HepG2 (cell line): ENCODE measurements around the gene ZNF786. TPM values are rescaled to one million over a fixed set of nuclear protein-coding genes. Genes with fewer than 3 reads are reported as not detected.

Source experiments
- ETV6 ChIP-seq: sonication (generic); formaldehyde crosslinking; conservative IDR thresholded peaks from 2 replicates; pipeline ENCODE4 v1.4.0; 2020; ENCODE audit warnings: missing genetic modification reagents
- GLI4 ChIP-seq: sonication (generic); formaldehyde crosslinking; IDR thresholded peaks from 2 replicates; pipeline ENCODE4 v1.5.1; 2020; ENCODE audit warnings: missing genetic modification reagents, mild to moderate bottlenecking, moderate library complexity, borderline replicate concordance
- HNF1B ChIP-seq: sonication (generic); formaldehyde crosslinking; IDR thresholded peaks from 2 replicates; pipeline ENCODE4 v1.5.1; 2020; ENCODE audit warnings: mild to moderate bottlenecking, moderate library complexity, missing genetic modification reagents
- HOXA3 ChIP-seq: sonication (generic); formaldehyde crosslinking; IDR thresholded peaks from 2 replicates; pipeline ENCODE4 v1.5.0; 2020; ENCODE audit warnings: missing genetic modification reagents
- JUNB ChIP-seq: sonication (generic); formaldehyde crosslinking; IDR thresholded peaks from 2 replicates; pipeline ENCODE4 v1.8.0; 2022; ENCODE audit warnings: missing genetic modification reagents, mild to moderate bottlenecking, borderline replicate concordance
- MED13 ChIP-seq: sonication (generic); formaldehyde crosslinking; IDR thresholded peaks from 2 replicates; pipeline ENCODE4 v1.5.0; 2020; ENCODE audit warnings: missing genetic modification reagents
- MEIS2 ChIP-seq: sonication (generic); formaldehyde crosslinking; IDR thresholded peaks from 2 replicates; pipeline ENCODE4 v1.9.0; 2021; ENCODE audit warnings: mild to moderate bottlenecking, missing genetic modification reagents
- MLX ChIP-seq: IDR thresholded peaks from 2 replicates; pipeline ENCODE4 v1.6.1; 2016
- MTF2 ChIP-seq: sonication (generic); formaldehyde crosslinking; IDR thresholded peaks from 2 replicates; pipeline ENCODE4 v1.5.0; 2020; ENCODE audit warnings: missing genetic modification reagents, borderline replicate concordance
- NFE2L2 ChIP-seq: fragments of 150-350 bp; IDR thresholded peaks from 2 replicates; pipeline ENCODE4 v1.6.1; 2014; ENCODE audit warnings: low read length
- POGZ ChIP-seq: sonication (generic); formaldehyde crosslinking; IDR thresholded peaks from 2 replicates; pipeline ENCODE4 v1.4.0; 2020; ENCODE audit warnings: mild to moderate bottlenecking, missing genetic modification reagents
- POLR2A ChIP-seq, 2 experiments: IDR thresholded peaks; 2 replicates each; pipeline ENCODE4 v1.6.1; 2011; ENCODE audit warnings: low read depth in 2 of 2, low read length in 2 of 2, mild to moderate bottlenecking in 1 of 2, moderate library complexity in 1 of 2; ENCODE audit not compliant: insufficient read depth in 1 of 2
- SKI ChIP-seq: fragments of 450-650 bp; IDR thresholded peaks from one replicate; pipeline ENCODE4 v1.6.1; 2018; ENCODE audit warnings: mild to moderate bottlenecking; ENCODE audit not compliant: partially characterized antibody
- SNAI1 ChIP-seq: sonication (generic); formaldehyde crosslinking; IDR thresholded peaks from 2 replicates; pipeline ENCODE4 v1.5.0; 2020; ENCODE audit warnings: mild to moderate bottlenecking, missing genetic modification reagents, borderline replicate concordance
- XBP1 ChIP-seq: sonication (generic); formaldehyde crosslinking; IDR thresholded peaks from 2 replicates; pipeline ENCODE4 v1.5.0; 2020; ENCODE audit warnings: missing genetic modification reagents
- YY1 ChIP-seq: IDR thresholded peaks from 2 replicates; pipeline ENCODE4 v1.6.1; 2011; ENCODE audit warnings: low read length, low read depth, moderate library complexity, mild to moderate bottlenecking; ENCODE audit not compliant: insufficient read depth, insufficient replicate concordance
- ZBTB34 ChIP-seq: sonication (generic); formaldehyde crosslinking; IDR thresholded peaks from 2 replicates; pipeline ENCODE4 v1.8.0; 2022; ENCODE audit warnings: mild to moderate bottlenecking, missing genetic modification reagents
- ZFP90 ChIP-seq: sonication (generic); formaldehyde crosslinking; IDR thresholded peaks from 2 replicates; pipeline ENCODE4 v1.8.0; 2022; ENCODE audit warnings: missing genetic modification reagents, mild to moderate bottlenecking, inconsistent platforms, borderline replicate concordance
- ZNF501 ChIP-seq: sonication (generic); formaldehyde crosslinking; IDR thresholded peaks from 2 replicates; pipeline ENCODE4 v1.5.1; 2020; ENCODE audit warnings: mild to moderate bottlenecking, moderate library complexity, missing genetic modification reagents
- ZNF775 ChIP-seq: sonication (generic); formaldehyde crosslinking; IDR thresholded peaks from 2 replicates; pipeline ENCODE4 v1.4.0; 2020; ENCODE audit warnings: missing genetic modification reagents, mild to moderate bottlenecking, moderate library complexity, borderline replicate concordance
- polyA plus RNA-seq, 8 experiments: library from polyadenylated mRNA; depleted of rRNA in 3 of 8; stranded (reverse) in 7 of 8; unstranded in 1 of 8; fragments of >200 nt; fragmentation: Illumina TruSeq in 4 of 8; extraction: Trizol in 4 of 8; gene quantifications; 2 replicates each; pipeline versions ENCODE4 v1.2.1 to v1.2.3, GENCODE V29; 2011 to 2016; ENCODE audit warnings: low read depth in 4 of 8, missing spikeins in 1 of 8, mixed read lengths in 1 of 8; ENCODE audit not compliant: insufficient read depth in 1 of 8
- total RNA-seq, 5 experiments: library from RNA; depleted of rRNA; stranded (reverse); fragments of >200 nt; fragmentation: Illumina TruSeq; extraction: Trizol; gene quantifications; 2 replicates each; pipeline ENCODE4 v1.2.3, GENCODE V29; 2016; ENCODE audit warnings: low read depth in 1 of 5
- TF ChIP-seq, protein P1 (sequence below): sonication (generic); formaldehyde crosslinking; IDR thresholded peaks from 2 replicates; pipeline ENCODE4 v1.4.0; 2020; ENCODE audit warnings: missing genetic modification reagents, mild to moderate bottlenecking, borderline replicate concordance
- TF ChIP-seq, protein P2 (sequence below): sonication (generic); formaldehyde crosslinking; IDR thresholded peaks from 2 replicates; pipeline ENCODE4 v1.8.1; 2023; ENCODE audit warnings: mild to moderate bottlenecking, missing genetic modification reagents, borderline replicate concordance

Gene ZNF786
- total and polyA plus RNA-seq, 2 of the 13 experiments (the other 11 are each of a cell fraction or from before 2014, with no cell fraction given): 2.0 to 4.0 TPM

GRCh38 chr7:149090397-149091195, at the start of gene ZNF786 (continued):
- TF ChIP-seq HNF1B (CRISPR knock-in tag) (peak; percentile 33; the same call in 1 of the 2 replicates), XBP1 (CRISPR knock-in tag) (0 out of 2 replicates have a peak, but pooled peaks have one; percentile 65), POLR2A (IDR thresholded peaks at IDR 0.05; ENCODE audit: insufficient read depth in 1 of 2, low read depth in 2 of 2, low read length in 2 of 2) (peak; percentile 90 to 94), MED13 (peak; percentile 39; the same call in 1 of the 2 replicates), ZFP90 (CRISPR knock-in tag) (peak; percentile 28; the same call in 1 of the 2 replicates), SNAI1 (CRISPR knock-in tag) (peak; percentile 68; the same call in 1 of the 2 replicates), MEIS2 (CRISPR knock-in tag) (no peak), JUNB (CRISPR knock-in tag) (no peak), POGZ (peak; percentile 42; the same call in 1 of the 2 replicates), ZNF501 (CRISPR knock-in tag) (peak; percentile 82), MTF2 (CRISPR knock-in tag) (peak; percentile 93; the same call in 1 of the 2 replicates), ZBTB34 (CRISPR knock-in tag) (no peak), MLX (CRISPR knock-in tag) (peak; percentile 65; the same call in 1 of the 2 replicates), SKI (peak; percentile 56), ETV6 (peak; percentile 62; the same call in 1 of the 2 replicates), NFE2L2 (no peak), GLI4 (CRISPR knock-in tag) (peak; percentile 45; the same call in 1 of the 2 replicates), HOXA3 (CRISPR knock-in tag) (peak; percentile 82), YY1 (peak; percentile 77), ZNF775 (no peak)
- TF ChIP-seq, protein P1, sequence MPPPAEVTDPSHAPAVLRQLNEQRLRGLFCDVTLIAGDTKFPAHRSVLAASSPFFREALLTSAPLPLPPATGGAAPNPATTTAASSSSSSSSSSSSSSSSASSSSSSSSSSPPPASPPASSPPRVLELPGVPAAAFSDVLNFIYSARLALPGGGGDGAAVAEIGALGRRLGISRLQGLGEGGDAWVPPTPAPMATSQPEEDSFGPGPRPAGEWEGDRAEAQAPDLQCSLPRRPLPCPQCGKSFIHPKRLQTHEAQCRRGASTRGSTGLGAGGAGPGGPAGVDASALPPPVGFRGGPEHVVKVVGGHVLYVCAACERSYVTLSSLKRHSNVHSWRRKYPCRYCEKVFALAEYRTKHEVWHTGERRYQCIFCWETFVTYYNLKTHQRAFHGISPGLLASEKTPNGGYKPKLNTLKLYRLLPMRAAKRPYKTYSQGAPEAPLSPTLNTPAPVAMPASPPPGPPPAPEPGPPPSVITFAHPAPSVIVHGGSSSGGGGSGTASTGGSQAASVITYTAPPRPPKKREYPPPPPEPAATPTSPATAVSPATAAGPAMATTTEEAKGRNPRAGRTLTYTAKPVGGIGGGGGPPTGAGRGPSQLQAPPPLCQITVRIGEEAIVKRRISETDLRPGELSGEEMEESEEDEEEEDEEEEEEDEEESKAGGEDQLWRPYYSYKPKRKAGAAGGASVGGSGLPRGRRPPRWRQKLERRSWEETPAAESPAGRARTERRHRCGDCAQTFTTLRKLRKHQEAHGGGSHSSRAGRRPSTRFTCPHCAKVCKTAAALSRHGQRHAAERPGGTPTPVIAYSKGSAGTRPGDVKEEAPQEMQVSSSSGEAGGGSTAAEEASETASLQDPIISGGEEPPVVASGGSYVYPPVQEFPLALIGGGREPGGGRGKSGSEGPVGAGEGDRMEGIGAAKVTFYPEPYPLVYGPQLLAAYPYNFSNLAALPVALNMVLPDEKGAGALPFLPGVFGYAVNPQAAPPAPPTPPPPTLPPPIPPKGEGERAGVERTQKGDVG (CRISPR knock-in tag): peak; percentile 27; the same call in 1 of the 2 replicates
- TF ChIP-seq, protein P2, sequence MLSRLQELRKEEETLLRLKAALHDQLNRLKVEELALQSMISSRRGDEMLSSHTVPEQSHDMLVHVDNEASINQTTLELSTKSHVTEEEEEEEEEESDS: peak; percentile 37; the same call in 1 of the 2 replicates
